ENCODE data around the gene DLGAP4. TPM values are rescaled to one million over a fixed set of nuclear protein-coding genes. Genes with fewer than 3 reads are reported as not detected.

The DLGAP4 gene
- total and polyA plus RNA-seq, 2 of the 8 experiments (the other 6 are each of a cell fraction or from before 2014, with no cell fraction given) = 41.2 to 57.2 TPM

DNA sequence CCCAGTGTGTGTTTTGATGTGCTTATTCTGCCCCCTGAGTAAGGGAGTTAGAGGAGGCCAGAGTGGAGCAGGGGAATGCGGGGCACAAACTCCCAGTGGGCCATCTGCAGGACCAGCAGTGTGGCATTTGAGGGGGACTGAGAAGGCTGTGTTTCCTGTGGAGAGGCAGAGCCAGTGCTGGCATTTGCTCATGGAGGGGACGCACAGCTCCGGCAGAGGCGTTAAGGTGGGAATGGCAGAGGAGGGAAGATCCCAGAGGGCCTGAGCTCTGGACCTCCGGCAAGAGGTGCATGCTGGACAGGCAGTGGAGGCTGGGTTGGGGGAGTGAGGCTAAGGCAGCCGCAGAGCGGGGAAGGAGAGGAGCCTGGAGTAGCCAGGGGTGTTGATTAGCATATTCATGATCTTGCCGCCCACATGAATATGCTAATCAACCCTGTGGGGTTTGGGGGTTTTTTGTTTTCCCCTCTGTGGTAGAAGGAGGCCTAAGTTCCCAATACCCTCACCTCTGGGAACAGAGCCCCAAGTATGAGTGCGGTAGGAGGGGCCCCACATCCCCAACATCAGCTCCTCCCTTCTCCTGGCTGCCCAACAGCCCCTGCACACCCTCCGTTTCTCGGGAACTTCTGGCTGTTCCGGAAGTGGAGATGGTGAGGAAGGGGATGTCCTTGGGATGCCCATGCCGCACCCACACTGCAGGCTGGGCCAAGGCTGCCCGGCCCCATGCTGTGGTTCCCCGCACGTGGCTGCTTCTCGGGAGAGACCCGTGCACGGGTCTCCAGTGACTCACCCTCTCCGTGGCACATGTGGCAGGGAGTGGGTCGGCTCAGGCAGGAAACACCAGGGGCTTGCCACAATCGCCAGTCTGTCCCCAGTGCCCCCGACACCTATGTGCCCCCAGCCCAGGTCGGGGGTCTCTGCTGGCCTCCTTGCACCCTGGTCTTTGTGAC, 33.8 kb downstream of the DLGAP4 start:
- Histone ChIP-seq H3K4me3 (ENCODE audit: extremely low read depth in 1 of 4, insufficient read depth in 2 of 4, low read depth in 3 of 4, low read length in 4 of 4) (no peak overlapping the region), H3K4me1 (replicated peaks in 1 of 4; ENCODE audit: control insufficient read depth in 3 of 4, insufficient read depth in 4 of 4, low read length in 3 of 4) (peaks cover 0 to 16% (median 9%) of the 10 kb centered on the region in 4 experiments; a peak in 6 of 7 replicates), H3K23ac (ENCODE audit: insufficient read length) (no peak overlapping the region), H2BK12ac (ENCODE audit: low read depth, low read length) (peak overlapping the region; percentile 35; the same call in 1 of the 2 replicates), H2AK5ac (ENCODE audit: low read depth, low read length) (no peak overlapping the region), H3K9ac (replicated peaks in 1 of 4; ENCODE audit: extremely low read depth in 1 of 4, low read depth in 3 of 4, low read length in 3 of 4) (no peak overlapping the region), H3K9me3 (ENCODE audit: insufficient read depth in 2 of 2, low read depth in 1 of 2, low read length in 1 of 2) (no peaks in the 10 kb centered on the region), H3K27ac (ENCODE audit: low read depth, low read length) (no peak overlapping the region), H3K27me3 (replicated peaks in 1 of 4; ENCODE audit: control insufficient read depth in 3 of 4, extremely low read depth in 1 of 4, insufficient read depth in 3 of 4, low read length in 3 of 4) (peaks cover 0 to 4% (median 0%) of the 10 kb centered on the region in 4 experiments; a peak in 3 of 7 replicates), H3K4me2 (ENCODE audit: insufficient read depth in 1 of 2, low read depth in 2 of 2, low read length in 2 of 2) (peak overlapping the region; percentile 33 to 46; a peak in 2 of 4 replicates), H2BK120ac (replicated peaks; ENCODE audit: low read depth, low read length) (no peak overlapping the region), H3K56ac (replicated peaks; ENCODE audit: insufficient read length, low read depth, low read length) (no peak overlapping the region), H3K36me3 (ENCODE audit: control insufficient read depth in 2 of 4, insufficient read depth in 4 of 4, low read length in 3 of 4) (no peaks in the 10 kb centered on the region), H4K8ac (ENCODE audit: extremely low read depth, insufficient read depth, low read length) (no peak overlapping the region; the same call in 1 of the 2 replicates), H2AFZ (ENCODE audit: low read length) (no peak overlapping the region), H3K18ac (ENCODE audit: extremely low read depth, low read length) (peak overlapping the region; percentile 78), H3K4ac (replicated peaks; ENCODE audit: insufficient read length, low read depth, low read length) (no peak overlapping the region), H3K79me1 (ENCODE audit: low read depth, low read length) (no peaks in the 10 kb centered on the region; the same call in 1 of the 2 replicates), H2BK20ac (ENCODE audit: low read length) (peak overlapping the region; percentile 21; the same call in 1 of the 2 replicates), H4K91ac (replicated peaks; ENCODE audit: insufficient read length, low read length) (no peak overlapping the region), H3K14ac (ENCODE audit: insufficient read length) (no peak overlapping the region), H4K20me1 (replicated peaks in 1 of 2; ENCODE audit: control insufficient read depth in 1 of 2, insufficient read depth in 2 of 2, low read length in 2 of 2) (peaks cover 5 to 6% of the 10 kb centered on the region in 2 experiments), H2BK15ac (ENCODE audit: low read length) (0 out of 2 replicates have a peak overlapping the region, but pooled peaks have one; percentile 31), H4K5ac (ENCODE audit: insufficient read length, low read depth, low read length) (no peak overlapping the region), H2BK5ac (ENCODE audit: low read depth, low read length) (peak overlapping the region; percentile 66; the same call in 1 of the 2 replicates), H3K23me2 (ENCODE audit: low read depth, low read length) (no peaks in the 10 kb centered on the region), H3K79me2 (ENCODE audit: control insufficient read depth in 1 of 2, insufficient read depth in 2 of 2, low read length in 2 of 2) (no peaks in the 10 kb centered on the region)
- TF ChIP-seq RAD21 (IDR thresholded peaks at IDR 0.05 in 1 of 2, conservative IDR thresholded peaks at IDR 0.05 in 1 of 2; ENCODE audit: low read depth in 2 of 2, low read length in 2 of 2) = no peak
- TF ChIP-seq EGR1 (IDR thresholded peaks at IDR 0.05; ENCODE audit: borderline replicate concordance, low read depth, low read length) = peak; percentile 53; the same call in 1 of the 2 replicates
- FAIRE-seq (peak; percentile 71), DNase-seq (ENCODE audit: low read depth in 1 of 2, low spot score in 2 of 2) (no peak)
- CTCF ChIA-PET (ENCODE audit: partially characterized antibody) = interaction anchor here (0.5 to 2.1 kb wide), 12 partner anchors 7 to 1888 kb away, joined by 3 to 7 read pairs (median 3); no protein-coding TSS in a partner anchor
- POLR2A ChIA-PET (ENCODE audit: partially characterized antibody) = no interaction called here
- 59% methylated on average over 20 of the region's 24 CpGs; no CpG with 5 or more reads in 1 of the 2 experiments for WGBS, 2 experiments (ENCODE audit: extremely low coverage in 1 of 2, insufficient coverage in 1 of 2, insufficient read length in 1 of 2, insufficient replicate concordance in 2 of 2, low coverage in 1 of 2, low lambda C conversion rate in 2 of 2, missing lambda C conversion rate in 1 of 2)

Measured in H1 (cell line).